SK-N-MC (cell line): Measurements from ENCODE around the gene P3H1.

Experiments
- EZH2 ChIP-seq: fragments of 200-600 bp; sonication (generic); IDR thresholded peaks from one replicate; pipeline ENCODE4 v1.6.1; 2017; ENCODE audit warnings: antibody characterized with exemption
- FOXP2 ChIP-seq: optimal IDR thresholded peaks from 2 replicates; pipeline ENCODE3; 2011; ENCODE audit warnings: mild to moderate bottlenecking, moderate library complexity; ENCODE audit not compliant: insufficient read depth; ENCODE audit errors: extremely low read length, control extremely low read depth
- POLR2AphosphoS5 ChIP-seq: IDR thresholded peaks from 2 replicates; pipeline ENCODE4 v1.6.1; 2012; ENCODE audit warnings: mild to moderate bottlenecking, low read depth, low read length, borderline replicate concordance

GRCh38 chr1:42783092-42783491 is 16.3 kb upstream of the P3H1 start:
- no peak for TF ChIP-seq POLR2AphosphoS5
- TF ChIP-seq EZH2, result no peak
- TF ChIP-seq FOXP2, result no peak
